ENCODE measurements around the gene ABHD8.

DNA sequence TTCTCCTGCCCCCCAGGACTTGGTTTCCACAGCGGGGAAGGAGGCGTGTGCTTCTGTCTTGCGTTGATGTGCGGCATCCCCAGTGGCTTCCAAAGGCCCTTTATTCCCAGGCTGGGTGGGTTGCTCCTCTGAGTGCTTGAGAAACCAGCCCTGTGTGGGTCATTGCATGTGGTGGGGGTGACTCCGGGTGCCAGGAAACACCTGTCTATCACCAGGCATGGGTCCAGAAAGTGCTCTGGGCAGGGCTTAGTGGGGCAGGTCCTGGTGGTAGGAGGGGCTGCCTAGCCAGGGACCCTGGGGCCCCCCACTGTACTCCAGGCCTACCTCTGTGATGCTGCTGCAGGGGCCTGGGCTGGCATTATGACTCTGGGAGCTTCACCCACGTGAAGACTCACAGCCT lies 15.7 kb upstream of the ABHD8 start:
- TF ChIP-seq EP300 (IDR thresholded peaks at IDR 0.05; ENCODE audit: borderline replicate concordance) (no peak), RAD21 (IDR thresholded peaks at IDR 0.05; ENCODE audit: low read depth) (no peak), YY1 (IDR thresholded peaks at IDR 0.05; ENCODE audit: low read depth) (no peak), NFIC (IDR thresholded peaks at IDR 0.05) (no peak), MAX (IDR thresholded peaks at IDR 0.05) (no peak), CEBPB (IDR thresholded peaks at IDR 0.05) (no peak), TCF12 (IDR thresholded peaks at IDR 0.05; ENCODE audit: low read depth) (no peak), TEAD4 (IDR thresholded peaks at IDR 0.05) (no peak), TAF1 (IDR thresholded peaks at IDR 0.05; ENCODE audit: low read depth) (no peak)
- TF ChIP-seq, protein P1, sequence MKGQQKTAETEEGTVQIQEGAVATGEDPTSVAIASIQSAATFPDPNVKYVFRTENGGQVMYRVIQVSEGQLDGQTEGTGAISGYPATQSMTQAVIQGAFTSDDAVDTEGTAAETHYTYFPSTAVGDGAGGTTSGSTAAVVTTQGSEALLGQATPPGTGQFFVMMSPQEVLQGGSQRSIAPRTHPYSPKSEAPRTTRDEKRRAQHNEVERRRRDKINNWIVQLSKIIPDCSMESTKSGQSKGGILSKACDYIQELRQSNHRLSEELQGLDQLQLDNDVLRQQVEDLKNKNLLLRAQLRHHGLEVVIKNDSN (IDR thresholded peaks at IDR 0.05), result no peak
- TF ChIP-seq, protein P2, sequence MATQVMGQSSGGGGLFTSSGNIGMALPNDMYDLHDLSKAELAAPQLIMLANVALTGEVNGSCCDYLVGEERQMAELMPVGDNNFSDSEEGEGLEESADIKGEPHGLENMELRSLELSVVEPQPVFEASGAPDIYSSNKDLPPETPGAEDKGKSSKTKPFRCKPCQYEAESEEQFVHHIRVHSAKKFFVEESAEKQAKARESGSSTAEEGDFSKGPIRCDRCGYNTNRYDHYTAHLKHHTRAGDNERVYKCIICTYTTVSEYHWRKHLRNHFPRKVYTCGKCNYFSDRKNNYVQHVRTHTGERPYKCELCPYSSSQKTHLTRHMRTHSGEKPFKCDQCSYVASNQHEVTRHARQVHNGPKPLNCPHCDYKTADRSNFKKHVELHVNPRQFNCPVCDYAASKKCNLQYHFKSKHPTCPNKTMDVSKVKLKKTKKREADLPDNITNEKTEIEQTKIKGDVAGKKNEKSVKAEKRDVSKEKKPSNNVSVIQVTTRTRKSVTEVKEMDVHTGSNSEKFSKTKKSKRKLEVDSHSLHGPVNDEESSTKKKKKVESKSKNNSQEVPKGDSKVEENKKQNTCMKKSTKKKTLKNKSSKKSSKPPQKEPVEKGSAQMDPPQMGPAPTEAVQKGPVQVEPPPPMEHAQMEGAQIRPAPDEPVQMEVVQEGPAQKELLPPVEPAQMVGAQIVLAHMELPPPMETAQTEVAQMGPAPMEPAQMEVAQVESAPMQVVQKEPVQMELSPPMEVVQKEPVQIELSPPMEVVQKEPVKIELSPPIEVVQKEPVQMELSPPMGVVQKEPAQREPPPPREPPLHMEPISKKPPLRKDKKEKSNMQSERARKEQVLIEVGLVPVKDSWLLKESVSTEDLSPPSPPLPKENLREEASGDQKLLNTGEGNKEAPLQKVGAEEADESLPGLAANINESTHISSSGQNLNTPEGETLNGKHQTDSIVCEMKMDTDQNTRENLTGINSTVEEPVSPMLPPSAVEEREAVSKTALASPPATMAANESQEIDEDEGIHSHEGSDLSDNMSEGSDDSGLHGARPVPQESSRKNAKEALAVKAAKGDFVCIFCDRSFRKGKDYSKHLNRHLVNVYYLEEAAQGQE (IDR thresholded peaks at IDR 0.05; ENCODE audit: low read depth), result no peak
